Chondrocyte (in vitro differentiated cells): ENCODE measurements around the gene TCF7L1. TPM values are rescaled to one million over a fixed set of nuclear protein-coding genes. Genes with fewer than 3 reads are reported as not detected.
"Not testable (repeated sequence)": the region's sequence is repeated elsewhere in the genome, so short reads cannot be mapped to it uniquely, and the experiment has no call there.

Experiments used
- DNase-seq: peaks from one replicate; pipeline ENCODE4 v3.0.0; 2021; ENCODE audit warnings: mixed read lengths, low spot score
- H3K27ac Mint-ChIP-seq: one replicate; pipeline ENCODE4 v1.8.0; 2021; ENCODE audit warnings: mild to moderate bottlenecking, moderate library complexity, mixed read lengths; ENCODE audit not compliant: unreplicated experiment
- H3K27me3 Mint-ChIP-seq: 2 replicates; pipeline ENCODE4 v1.8.0; 2021; ENCODE audit warnings: low read depth, mixed read lengths
- H3K36me3 Mint-ChIP-seq: 2 replicates; pipeline ENCODE4 v1.8.0; 2021; ENCODE audit warnings: low read depth, mixed read lengths
- H3K4me1 Mint-ChIP-seq: 2 replicates; pipeline ENCODE4 v1.8.0; 2021; ENCODE audit warnings: low read depth, mild to moderate bottlenecking, mixed read lengths
- H3K4me3 Mint-ChIP-seq: one replicate; pipeline ENCODE4 v1.8.0; 2021; ENCODE audit warnings: mild to moderate bottlenecking, moderate library complexity, mixed read lengths; ENCODE audit not compliant: unreplicated experiment
- H3K9me3 Mint-ChIP-seq: 2 replicates; pipeline ENCODE4 v1.8.0; 2021; ENCODE audit warnings: low read depth, mixed read lengths
- total RNA-seq: library from RNA; stranded (reverse); gene quantifications from 3 replicates; pipeline ENCODE4 v1.2.1, GENCODE V29; 2021
- TF ChIP-seq, protein P1 (sequence below): fragments of 200-600 bp; sonication (generic); IDR thresholded peaks from 2 replicates; pipeline ENCODE4 v1.5.0; 2021; ENCODE audit warnings: antibody characterized with exemption, mild to moderate bottlenecking, moderate library complexity

TCF7L1 gene
- total RNA-seq, 1 donor from 2014 or later: 35.0 TPM

DNA sequence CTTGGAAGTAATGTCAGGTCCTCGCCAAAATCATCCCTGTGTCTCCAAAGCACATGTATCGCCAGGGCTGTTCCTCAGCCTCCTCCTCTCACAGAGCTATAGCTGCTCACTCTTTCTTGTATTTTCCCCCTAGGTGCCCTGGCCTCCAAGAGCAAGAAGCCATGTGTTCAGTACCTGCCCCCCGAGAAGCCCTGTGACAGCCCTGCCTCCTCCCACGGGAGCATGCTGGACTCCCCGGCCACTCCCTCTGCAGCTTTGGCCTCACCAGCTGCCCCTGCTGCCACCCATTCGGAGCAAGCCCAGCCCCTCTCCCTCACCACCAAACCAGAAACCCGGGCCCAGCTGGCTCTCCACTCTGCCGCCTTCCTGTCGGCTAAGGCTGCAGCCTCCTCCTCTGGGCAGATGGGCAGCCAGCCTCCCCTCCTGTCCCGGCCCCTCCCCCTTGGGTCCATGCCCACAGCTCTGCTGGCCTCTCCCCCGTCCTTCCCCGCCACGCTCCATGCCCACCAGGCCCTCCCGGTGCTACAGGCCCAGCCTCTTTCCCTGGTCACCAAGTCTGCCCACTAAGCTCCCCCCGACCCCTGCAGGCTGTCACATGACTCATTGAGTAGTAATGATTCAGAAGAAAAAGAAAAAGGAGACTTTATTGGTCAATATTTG, 175.8 kb downstream of the TCF7L1 start:
- peak overlapping the region; percentile 12 for H3K27ac Mint-ChIP-seq
- no peaks in the 10 kb centered on the region for H3K27me3 Mint-ChIP-seq
- no peaks in the 10 kb centered on the region for H3K9me3 Mint-ChIP-seq
- no peak overlapping the region for H3K4me3 Mint-ChIP-seq
- DNase-seq: no peak
- TF ChIP-seq, protein P1, sequence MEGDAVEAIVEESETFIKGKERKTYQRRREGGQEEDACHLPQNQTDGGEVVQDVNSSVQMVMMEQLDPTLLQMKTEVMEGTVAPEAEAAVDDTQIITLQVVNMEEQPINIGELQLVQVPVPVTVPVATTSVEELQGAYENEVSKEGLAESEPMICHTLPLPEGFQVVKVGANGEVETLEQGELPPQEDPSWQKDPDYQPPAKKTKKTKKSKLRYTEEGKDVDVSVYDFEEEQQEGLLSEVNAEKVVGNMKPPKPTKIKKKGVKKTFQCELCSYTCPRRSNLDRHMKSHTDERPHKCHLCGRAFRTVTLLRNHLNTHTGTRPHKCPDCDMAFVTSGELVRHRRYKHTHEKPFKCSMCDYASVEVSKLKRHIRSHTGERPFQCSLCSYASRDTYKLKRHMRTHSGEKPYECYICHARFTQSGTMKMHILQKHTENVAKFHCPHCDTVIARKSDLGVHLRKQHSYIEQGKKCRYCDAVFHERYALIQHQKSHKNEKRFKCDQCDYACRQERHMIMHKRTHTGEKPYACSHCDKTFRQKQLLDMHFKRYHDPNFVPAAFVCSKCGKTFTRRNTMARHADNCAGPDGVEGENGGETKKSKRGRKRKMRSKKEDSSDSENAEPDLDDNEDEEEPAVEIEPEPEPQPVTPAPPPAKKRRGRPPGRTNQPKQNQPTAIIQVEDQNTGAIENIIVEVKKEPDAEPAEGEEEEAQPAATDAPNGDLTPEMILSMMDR: no peak
- H3K4me1 Mint-ChIP-seq: peaks cover 24% of the 10 kb centered on the region
- peaks cover 22% of the 10 kb centered on the region for H3K36me3 Mint-ChIP-seq

DNA sequence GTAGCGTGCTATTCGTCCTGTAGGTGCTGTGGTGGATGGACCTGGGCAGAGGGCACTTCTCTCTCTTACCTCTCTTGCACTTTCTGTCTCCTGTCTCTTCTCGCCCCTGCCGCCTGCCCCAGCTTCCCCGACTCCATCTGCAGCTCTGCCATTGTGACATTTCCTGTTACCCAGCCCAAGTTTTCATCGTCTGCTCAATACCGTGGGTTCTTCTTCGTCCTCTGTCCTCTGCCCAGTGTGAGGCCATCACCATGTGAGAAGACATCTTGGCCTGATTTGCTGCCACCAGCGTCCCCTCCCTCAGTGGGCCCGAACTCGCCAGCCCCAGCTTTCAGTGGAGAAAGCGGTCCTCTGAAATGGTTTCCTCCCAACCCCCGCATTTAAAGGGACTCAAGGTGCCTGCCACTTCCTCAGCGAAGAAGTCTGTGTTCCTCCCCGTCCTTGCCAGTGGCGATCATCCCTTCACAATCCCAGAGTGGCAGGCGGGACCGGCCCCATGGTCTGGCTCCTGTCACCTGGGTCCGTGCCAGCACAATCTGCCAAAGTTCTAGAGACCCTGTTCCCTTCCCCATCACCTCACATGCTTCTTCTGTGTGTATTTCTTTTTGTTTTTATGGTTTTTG, 176.6 kb downstream of the TCF7L1 start:
- no peak for DNase-seq
- Mint-ChIP-seq H3K9me3 (no peaks in the 10 kb centered on the region), H3K27ac (peak overlapping the region; percentile 12), H3K36me3 (peaks cover 17% of the 10 kb centered on the region), H3K4me1 (peaks cover 28% of the 10 kb centered on the region), H3K4me3 (no peak overlapping the region), H3K27me3 (no peaks in the 10 kb centered on the region)
- TF ChIP-seq, protein P1: no peak

DNA sequence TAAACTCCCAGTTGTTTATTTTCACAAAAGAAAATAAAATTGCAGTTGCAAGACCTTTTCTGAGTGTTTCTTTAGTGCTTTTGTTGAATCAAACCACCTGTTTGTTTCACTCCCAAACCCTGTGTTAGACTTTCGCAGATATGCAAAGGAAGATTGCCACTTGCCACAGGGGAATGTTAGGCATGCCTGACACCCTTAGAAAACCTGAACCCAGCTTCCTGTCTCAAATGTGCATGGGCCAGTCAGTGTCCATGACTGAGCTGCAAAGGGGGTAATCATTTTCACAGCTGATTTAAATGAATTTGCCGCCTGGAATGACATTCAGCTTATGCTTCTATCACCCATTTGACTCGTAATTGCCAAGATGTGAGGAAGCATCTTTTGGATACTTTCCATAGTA, 177.1 kb downstream of the TCF7L1 start:
- peaks cover 17% of the 10 kb centered on the region for H3K36me3 Mint-ChIP-seq
- H3K4me1 Mint-ChIP-seq: peaks cover 28% of the 10 kb centered on the region
- TF ChIP-seq, protein P1: no peak
- H3K27ac Mint-ChIP-seq: no peak overlapping the region
- no peaks in the 10 kb centered on the region for H3K9me3 Mint-ChIP-seq
- no peaks in the 10 kb centered on the region for H3K27me3 Mint-ChIP-seq
- DNase-seq: no peak
- no peak overlapping the region for H3K4me3 Mint-ChIP-seq

DNA sequence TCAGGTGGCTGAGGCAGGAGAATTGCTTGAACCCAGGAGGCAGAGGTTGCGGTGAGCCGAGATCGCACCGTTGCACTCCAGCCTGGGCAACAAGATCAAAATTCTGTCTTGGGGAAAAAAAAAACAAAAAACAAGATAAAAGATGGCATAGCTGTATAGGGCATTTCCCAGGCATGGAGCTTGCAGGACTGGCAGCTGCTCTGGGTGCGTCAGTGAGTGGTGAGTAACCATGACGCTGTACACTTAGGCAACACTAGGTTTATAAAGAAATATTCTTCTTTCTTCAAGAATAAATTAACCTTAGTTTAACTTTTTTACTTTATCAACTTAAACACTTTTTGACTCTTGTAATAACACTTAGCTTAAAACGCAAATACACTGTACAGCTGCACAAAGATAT, 179.2 kb downstream of the TCF7L1 start:
- peaks cover 20% of the 10 kb centered on the region for H3K36me3 Mint-ChIP-seq
- H3K27me3 Mint-ChIP-seq: no peaks in the 10 kb centered on the region
- DNase-seq: no peak
- no peaks in the 10 kb centered on the region for H3K9me3 Mint-ChIP-seq
- H3K4me1 Mint-ChIP-seq: peaks cover 28% of the 10 kb centered on the region
- H3K4me3 Mint-ChIP-seq: no peak overlapping the region
- H3K27ac Mint-ChIP-seq: no peak overlapping the region
- TF ChIP-seq, protein P1: no peak

DNA sequence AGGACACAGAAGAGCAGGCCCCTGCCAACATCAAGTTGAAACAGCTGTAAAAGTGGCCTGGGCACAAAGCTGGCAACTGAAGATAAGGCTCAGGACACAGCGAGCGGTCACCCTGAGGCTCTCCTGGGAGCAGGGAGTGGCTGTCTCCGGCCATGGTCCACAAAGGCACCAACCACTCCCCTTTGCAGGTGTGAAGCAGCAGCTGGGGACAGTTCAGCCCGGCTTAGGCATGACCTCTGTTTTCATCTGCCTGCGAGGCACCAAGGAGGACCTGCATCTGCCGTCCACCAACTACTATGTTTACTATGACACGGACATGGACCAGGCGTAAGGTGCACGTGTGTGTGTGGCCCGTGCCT, 181.7 kb downstream of the TCF7L1 start:
- Mint-ChIP-seq H3K4me3 (no peak overlapping the region), H3K36me3 (peaks cover 22% of the 10 kb centered on the region), H3K4me1 (peaks cover 33% of the 10 kb centered on the region), H3K27me3 (no peaks in the 10 kb centered on the region), H3K9me3 (no peaks in the 10 kb centered on the region), H3K27ac (no peak overlapping the region)
- TF ChIP-seq, protein P1: no peak
- DNase-seq: no peak

DNA sequence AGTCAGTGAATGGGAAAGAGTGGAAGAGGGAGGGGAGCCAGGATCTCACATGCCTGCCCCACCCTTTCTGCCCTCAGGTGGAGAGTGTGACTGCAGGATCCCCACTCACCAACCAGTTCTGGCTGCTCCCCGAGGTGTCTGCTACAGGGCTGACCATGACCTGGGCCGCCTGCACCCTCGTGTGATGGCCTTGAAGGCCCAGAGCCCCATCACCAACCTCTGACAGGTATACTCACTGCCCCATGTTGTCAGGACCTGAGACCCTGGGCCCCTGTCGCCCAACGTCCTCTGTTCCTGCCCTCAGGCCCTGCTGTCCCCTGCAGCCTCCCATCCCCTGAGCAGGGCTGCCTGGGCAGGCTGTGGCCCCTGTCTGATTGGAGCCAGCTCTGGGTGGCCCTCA, 182.7 kb downstream of the TCF7L1 start:
- H3K4me3 Mint-ChIP-seq, H3K27ac Mint-ChIP-seq, H3K27me3 Mint-ChIP-seq, DNase-seq, H3K9me3 Mint-ChIP-seq: not testable (repeated sequence)
- H3K36me3 Mint-ChIP-seq: peaks cover 28% of the 10 kb centered on the region
- H3K4me1 Mint-ChIP-seq: peaks cover 29% of the 10 kb centered on the region
